ENCODE results near the gene SDC3.

DNA sequence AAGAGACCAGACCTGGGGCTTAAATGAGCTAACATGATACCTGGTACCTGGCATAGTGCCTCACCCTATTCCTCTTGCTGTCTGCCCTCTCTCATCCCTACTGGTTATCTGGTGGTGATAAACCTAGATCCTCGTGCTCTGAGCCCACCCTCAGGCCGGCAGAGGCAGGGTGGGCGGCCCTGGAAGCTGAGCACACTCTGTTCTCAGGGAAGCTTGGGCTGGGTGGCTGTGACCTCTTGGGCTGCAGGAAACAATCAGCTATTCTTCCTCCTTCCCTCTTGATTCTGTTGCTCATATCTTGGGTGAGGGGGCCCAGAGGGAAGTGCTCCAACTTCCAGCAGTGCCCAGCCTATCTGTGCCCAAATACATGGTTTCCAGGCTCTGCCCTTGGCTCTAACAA lies 42.0 kb downstream of the SDC3 start:
- TF ChIP-seq, protein P1, sequence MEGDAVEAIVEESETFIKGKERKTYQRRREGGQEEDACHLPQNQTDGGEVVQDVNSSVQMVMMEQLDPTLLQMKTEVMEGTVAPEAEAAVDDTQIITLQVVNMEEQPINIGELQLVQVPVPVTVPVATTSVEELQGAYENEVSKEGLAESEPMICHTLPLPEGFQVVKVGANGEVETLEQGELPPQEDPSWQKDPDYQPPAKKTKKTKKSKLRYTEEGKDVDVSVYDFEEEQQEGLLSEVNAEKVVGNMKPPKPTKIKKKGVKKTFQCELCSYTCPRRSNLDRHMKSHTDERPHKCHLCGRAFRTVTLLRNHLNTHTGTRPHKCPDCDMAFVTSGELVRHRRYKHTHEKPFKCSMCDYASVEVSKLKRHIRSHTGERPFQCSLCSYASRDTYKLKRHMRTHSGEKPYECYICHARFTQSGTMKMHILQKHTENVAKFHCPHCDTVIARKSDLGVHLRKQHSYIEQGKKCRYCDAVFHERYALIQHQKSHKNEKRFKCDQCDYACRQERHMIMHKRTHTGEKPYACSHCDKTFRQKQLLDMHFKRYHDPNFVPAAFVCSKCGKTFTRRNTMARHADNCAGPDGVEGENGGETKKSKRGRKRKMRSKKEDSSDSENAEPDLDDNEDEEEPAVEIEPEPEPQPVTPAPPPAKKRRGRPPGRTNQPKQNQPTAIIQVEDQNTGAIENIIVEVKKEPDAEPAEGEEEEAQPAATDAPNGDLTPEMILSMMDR (IDR thresholded peaks at IDR 0.05): no peak
- TF ChIP-seq POLR2A (IDR thresholded peaks at IDR 0.05): no peak

Measured in right lobe of liver (tissue), 4 donors.